GM12878 (cell line): ENCODE data around the gene TECR. TPM values are rescaled to one million over a fixed set of nuclear protein-coding genes. Genes with fewer than 3 reads are reported as not detected.

Experiments
- ATAC-seq: fragments of 200-7000 bp; cut with Tn5 transposase; 3 replicates; pipeline ENCODE4 v1.9.1; 2020; ENCODE audit warnings: mild to moderate bottlenecking, moderate library complexity
- BruUV-seq: library from RNA; stranded (reverse); fragments of 400-500 nt; replicated peaks from 2 replicates; lab custom pipeline; 2021; lab: Mats Ljungman, UMichigan
- CTCF ChIA-PET: fragments of 300-600 bp; sonication (Branson Sonifier 250); formaldehyde crosslinking; extraction: SDS; loops from one replicate; lab custom pipeline; 2021; ENCODE audit warnings: inconsistent platforms; lab: Yijun Ruan, JAX
- POLR2A ChIA-PET: fragments of 350-600 bp; formaldehyde crosslinking; extraction: SDS; loops from one replicate; lab custom pipeline; 2021; ENCODE audit warnings: inconsistent platforms; lab: Charles Lee
- RAD21 ChIA-PET: fragments of 300-600 bp; sonication (Branson Sonifier 250); formaldehyde crosslinking; loops from one replicate; lab custom pipeline; 2023; ENCODE audit warnings: antibody characterized with exemption; ENCODE audit not compliant: unreplicated experiment; lab: Charles Lee
- SMC1A ChIA-PET: fragments of 300-600 bp; sonication (Branson Sonifier 250); formaldehyde crosslinking; loops from one replicate; lab custom pipeline; 2023; ENCODE audit not compliant: unreplicated experiment, uncharacterized antibody; lab: Charles Lee
- DNase-seq: peaks from one replicate; pipeline ENCODE4 v3.0.0-alpha.2; 2011; ENCODE audit warnings: low read depth, low spot score
- FAIRE-seq: peaks from 3 replicates; lab custom pipeline; 2011; peaks lifted over from hg19 to GRCh38; lab: Jason Lieb, UNC
- H2AFZ ChIP-seq: 2 replicates; pipeline ENCODE4 v1.6.0; 2011; ENCODE audit warnings: low read depth, low read length, control low read depth; ENCODE audit not compliant: control insufficient read depth
- H3K27ac ChIP-seq: 2 replicates; pipeline ENCODE4 v1.5.1; 2011; ENCODE audit warnings: control low read depth; ENCODE audit not compliant: control insufficient read depth, insufficient read depth
- H3K27me3 ChIP-seq, 2 experiments: replicated peaks in 1 of 2; 2 replicates each; pipeline versions ENCODE4 v1.6.0 to v1.6.1; 2011; ENCODE audit warnings: low read length in 1 of 2; ENCODE audit not compliant: control insufficient read depth in 2 of 2, insufficient read depth in 2 of 2
- H3K36me3 ChIP-seq, 2 experiments: 2 replicates each; pipeline ENCODE4 v1.5.1; 2011; ENCODE audit warnings: low read length in 1 of 2; ENCODE audit not compliant: control insufficient read depth in 2 of 2, insufficient read depth in 2 of 2
- H3K4me1 ChIP-seq: 2 replicates; pipeline ENCODE4 v1.6.1; 2011; ENCODE audit warnings: mild to moderate bottlenecking, low read length, moderate library complexity, mixed read lengths; ENCODE audit not compliant: control insufficient read depth, insufficient read depth
- H3K4me2 ChIP-seq: 2 replicates; pipeline ENCODE4 v1.6.0; 2011; ENCODE audit warnings: control low read depth; ENCODE audit not compliant: control insufficient read depth, insufficient read depth
- H3K4me3 ChIP-seq: fragments of 200-600 bp; sonication (generic); 2 replicates; pipeline ENCODE4 v1.5.1; 2016
- H3K79me2 ChIP-seq: 2 replicates; pipeline ENCODE4 v1.6.0; 2011; ENCODE audit warnings: low read length; ENCODE audit not compliant: control insufficient read depth, insufficient read depth
- H3K9ac ChIP-seq: 2 replicates; pipeline ENCODE4 v1.8.0; 2011; ENCODE audit warnings: low read length, control low read depth, mixed read lengths; ENCODE audit not compliant: control insufficient read depth, insufficient read depth
- H3K9me3 ChIP-seq: replicated peaks from 3 replicates; pipeline ENCODE4 v1.5.1; 2011; ENCODE audit warnings: mild to moderate bottlenecking, low read length; ENCODE audit not compliant: control insufficient read depth, insufficient read depth
- H4K20me1 ChIP-seq: 2 replicates; pipeline ENCODE4 v1.6.0; 2011; ENCODE audit not compliant: control insufficient read depth, insufficient read depth
- CBFB ChIP-seq: IDR thresholded peaks from 2 replicates; pipeline ENCODE4 v1.6.1; 2016; ENCODE audit warnings: antibody characterized with exemption, low read depth
- HSF1 ChIP-seq: fragments of 150-350 bp; IDR thresholded peaks from 2 replicates; pipeline ENCODE4 v1.6.1; 2014; ENCODE audit warnings: mild to moderate bottlenecking, low read depth, low read length
- JUND ChIP-seq: IDR thresholded peaks from 2 replicates; pipeline ENCODE4 v1.6.1; 2012; ENCODE audit warnings: low read depth, mild to moderate bottlenecking, low read length, improper control_type of control experiment, moderate library complexity
- RELA ChIP-seq: fragments of 450-650 bp; IDR thresholded peaks from 2 replicates; pipeline ENCODE4 v1.8.0; 2014; ENCODE audit warnings: borderline replicate concordance; ENCODE audit not compliant: partially characterized antibody
- SP1 ChIP-seq: IDR thresholded peaks from one replicate; pipeline ENCODE4 v1.6.1; 2011; ENCODE audit warnings: low read depth, low read length
- STAT3 ChIP-seq: IDR thresholded peaks from 2 replicates; pipeline ENCODE4 v1.6.1; 2011; ENCODE audit warnings: low read depth, low read length, improper control_type of control experiment
- ZBTB40 ChIP-seq: fragments of 450-650 bp; IDR thresholded peaks from 2 replicates; pipeline ENCODE4 v1.6.1; 2016; ENCODE audit warnings: mild to moderate bottlenecking, moderate library complexity, borderline replicate concordance
- WGBS: methylation state at CpG from one replicate; pipeline ENCODE4 v1.1.6; 2016; ENCODE audit warnings: low lambda C conversion rate; ENCODE audit not compliant: insufficient replicate concordance, insufficient coverage; ENCODE audit errors: missing lambda C conversion rate; 5-methylcytosine and 5-hydroxymethylcytosine counted together
- in situ Hi-C: fragments of 300-500 bp; cut with MboI; formaldehyde crosslinking; loops from 9 replicates; pipeline ENCODE4 v1.14.3; 2018; ENCODE audit warnings: mixed read lengths
- intact Hi-C: fragments of 100-400 bp; cut with micrococcal nuclease; formaldehyde crosslinking; loops from one replicate; pipeline ENCODE4 v1.14.2; 2022; ENCODE audit not compliant: unreplicated experiment
- polyA plus RNA-seq, 11 experiments: library from polyadenylated mRNA; depleted of rRNA in 4 of 11; unstranded in 6 of 11; stranded (reverse) in 5 of 11; fragments of >200 nt; fragmentation: Nextera tagmentation in 4 of 11; fragmentation: Illumina TruSeq in 1 of 11; extraction: Ambion mirVana in 4 of 11; extraction: Trizol in 1 of 11; gene quantifications; 1 replicate in 1 of 11; 2 replicates in 10 of 11; pipeline versions ENCODE4 v1.2.1 to v1.2.3, GENCODE V29; 2011 to 2016; ENCODE audit warnings: inconsistent platforms in 2 of 11, missing spikeins in 2 of 11, low read depth in 1 of 11
- total RNA-seq, 4 experiments: library from RNA; depleted of rRNA in 3 of 4; stranded (reverse); fragments of >200 nt in 3 of 4; fragmentation: Illumina TruSeq in 1 of 4; extraction: Trizol in 1 of 4; gene quantifications; 2 replicates each; pipeline versions ENCODE4 v1.2.1 to v1.2.3, GENCODE V29; 2013 to 2021

Gene TECR
- total and polyA plus RNA-seq, 10 of the 15 experiments (the other 5 are each of a cell fraction or from before 2014, with no cell fraction given), result 9.6 to 157 (median 64.2) TPM

- DNase-seq, result no peak
- ATAC-seq, result no peak
- SMC1A ChIA-PET, result interaction anchor here (1.2 kb wide), 1 partner anchor 352 kb away, joined by 3 read pairs; the partner anchor contains the start of gene ASF1B
- H2AFZ ChIP-seq, result no peak overlapping the region
- no peak overlapping the region for H3K4me3 ChIP-seq
- FAIRE-seq, result peak; percentile 41
- in situ Hi-C loops (loop anchor here (5.0 kb wide), 1 partner anchor 290 kb away; no protein-coding TSS in a partner anchor), intact Hi-C loops (loop anchor here (10.0 kb wide), 1 partner anchor 283 kb away; the partner anchor contains the start of gene ADGRL1)
- RAD21 ChIA-PET, result interaction anchor here (1.1 kb wide), 1 partner anchor 351 kb away, joined by 6 read pairs; the partner anchor contains the start of gene ASF1B
- H3K27me3 ChIP-seq, result no peaks in the 10 kb centered on the region
- no peaks in the 10 kb centered on the region for H3K79me2 ChIP-seq
- WGBS, result 77% methylated on average over 16 of the region's 16 CpGs
- H3K9me3 ChIP-seq, result no peaks in the 10 kb centered on the region
- POLR2A ChIA-PET, result interaction anchor here (0.6 to 0.7 kb wide), 2 partner anchors 9 to 265 kb away, joined by 4 to 5 read pairs; partner anchors contain the start of gene GIPC1
- H3K4me1 ChIP-seq, result no peaks in the 10 kb centered on the region
- H3K4me2 ChIP-seq, result no peak overlapping the region
- no peaks in the 10 kb centered on the region for H4K20me1 ChIP-seq
- BruUV-seq, result no TSS peak
- CTCF ChIA-PET, result interaction anchor here (0.7 to 3.1 kb wide), 11 partner anchors 8 to 157 kb away, joined by 3 to 10 read pairs (median 3); partner anchors contain the start of genes DNAJB1, GIPC1 and PTGER1
- no peaks in the 10 kb centered on the region; a peak in 1 of 4 replicates for H3K36me3 ChIP-seq
- H3K9ac ChIP-seq, result no peak overlapping the region
- TF ChIP-seq ZBTB40 (no peak), JUND (no peak), SP1 (no peak), RELA (no peak), STAT3 (no peak), HSF1 (no peak), CBFB (no peak)
- H3K27ac ChIP-seq, result no peak overlapping the region
Observed at GRCh38 chr19:14487370-14488125, 41.8 kb upstream of the TECR start.
